NCI-H1048 (cell line): ENCODE data around the gene FAM118B.
A peak's percentile ranks its signal among the peaks of the same experiment; 100 is the strongest.
"Not testable (repeated sequence)": the region's sequence is repeated elsewhere in the genome, so short reads cannot be mapped to it uniquely, and the experiment has no call there.

Experiments used
- DNase-seq: peaks from one replicate; lab custom pipeline; 2025; lab: John Stamatoyannopoulos, UW

FAM118B gene

DNA sequence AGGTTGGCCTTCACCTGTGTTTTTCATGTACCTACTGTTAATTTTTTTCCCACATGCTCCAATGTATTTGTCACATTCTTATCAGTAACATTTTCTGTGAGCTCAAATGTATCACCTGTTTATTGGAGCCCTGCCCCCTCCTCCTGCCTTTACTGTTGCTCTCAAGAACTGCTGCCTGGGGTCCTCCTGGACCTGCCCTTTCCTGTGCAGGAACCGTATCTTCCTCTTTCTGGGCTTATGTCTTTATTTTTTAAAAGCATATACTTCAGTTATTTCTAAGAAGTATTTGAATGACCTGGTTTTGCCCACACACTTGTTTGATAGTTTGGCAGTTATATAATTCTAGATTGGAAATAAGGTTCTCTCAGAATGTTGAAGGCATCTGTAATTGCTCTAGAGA is 5.9 kb downstream of the FAM118B start:
- no peak for DNase-seq

DNA sequence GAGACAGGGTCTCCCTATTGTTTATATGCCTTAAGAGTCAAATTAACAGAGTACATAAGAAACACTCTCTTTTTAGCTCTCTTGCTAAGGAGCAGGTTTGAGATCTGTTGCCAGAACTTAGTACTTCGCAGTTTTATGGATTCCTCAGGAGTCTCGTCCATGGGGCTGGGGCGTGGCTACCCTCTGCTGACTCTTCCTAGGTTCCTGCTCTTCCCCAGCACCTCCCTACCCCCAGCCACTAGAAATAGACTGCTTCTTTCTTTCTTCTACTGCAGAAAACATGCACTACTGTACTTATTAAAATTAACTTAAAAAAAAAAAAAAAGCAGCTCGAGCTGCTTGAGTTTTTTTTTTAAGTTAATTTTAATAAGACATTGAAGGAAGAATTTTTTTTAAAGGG is 8.0 kb downstream of the FAM118B start:
- no peak for DNase-seq

DNA sequence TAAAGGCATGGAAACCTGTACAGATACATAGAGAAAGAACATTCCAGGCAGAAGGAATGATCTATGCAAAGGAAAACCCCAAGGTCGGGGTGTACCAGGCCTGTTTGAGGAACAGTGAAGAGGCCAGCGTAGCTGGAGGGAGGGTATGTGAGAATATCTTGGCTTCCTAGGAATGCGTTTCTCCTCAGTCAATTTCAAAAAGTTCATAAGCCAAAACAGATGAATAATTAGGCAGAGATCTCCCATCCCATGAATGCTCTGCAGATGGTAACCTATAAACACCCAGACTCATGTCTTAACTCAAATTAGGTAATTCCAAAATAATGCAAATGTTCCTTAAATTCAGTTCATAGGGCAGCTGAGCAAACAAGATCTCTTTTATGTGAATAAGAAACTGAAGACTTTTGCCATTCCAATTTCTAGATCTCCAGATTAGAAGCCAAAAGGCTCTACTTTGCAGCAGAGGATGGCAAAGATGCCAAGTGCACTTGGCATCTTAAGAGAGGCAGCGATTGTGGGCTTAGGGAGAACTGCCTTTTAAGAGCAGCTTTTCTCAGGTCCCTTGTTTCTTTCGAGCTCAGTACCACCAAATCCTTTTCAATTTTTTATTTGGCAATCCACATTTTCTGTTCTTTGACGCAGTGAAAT is 13.2 kb downstream of the FAM118B start:
- no peak for DNase-seq

DNA sequence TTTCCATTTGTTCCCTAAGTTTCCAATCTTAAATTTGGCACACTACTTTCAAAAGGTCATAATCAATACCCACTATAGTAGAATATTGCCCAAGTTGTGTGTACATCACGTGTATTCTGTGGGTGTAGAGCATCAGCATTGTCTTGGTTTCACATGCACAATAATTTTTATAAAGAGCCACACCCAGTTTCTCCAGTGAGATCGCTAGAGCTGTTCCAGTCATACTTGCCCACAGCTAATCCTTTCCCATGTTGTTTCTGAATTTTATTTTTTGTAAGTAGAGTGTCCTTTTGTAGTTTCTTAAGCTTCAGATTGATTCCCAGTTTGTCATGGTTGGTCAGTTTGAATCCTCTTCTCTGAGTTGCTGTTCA is 13.7 kb downstream of the FAM118B start:
- no peak for DNase-seq

DNA sequence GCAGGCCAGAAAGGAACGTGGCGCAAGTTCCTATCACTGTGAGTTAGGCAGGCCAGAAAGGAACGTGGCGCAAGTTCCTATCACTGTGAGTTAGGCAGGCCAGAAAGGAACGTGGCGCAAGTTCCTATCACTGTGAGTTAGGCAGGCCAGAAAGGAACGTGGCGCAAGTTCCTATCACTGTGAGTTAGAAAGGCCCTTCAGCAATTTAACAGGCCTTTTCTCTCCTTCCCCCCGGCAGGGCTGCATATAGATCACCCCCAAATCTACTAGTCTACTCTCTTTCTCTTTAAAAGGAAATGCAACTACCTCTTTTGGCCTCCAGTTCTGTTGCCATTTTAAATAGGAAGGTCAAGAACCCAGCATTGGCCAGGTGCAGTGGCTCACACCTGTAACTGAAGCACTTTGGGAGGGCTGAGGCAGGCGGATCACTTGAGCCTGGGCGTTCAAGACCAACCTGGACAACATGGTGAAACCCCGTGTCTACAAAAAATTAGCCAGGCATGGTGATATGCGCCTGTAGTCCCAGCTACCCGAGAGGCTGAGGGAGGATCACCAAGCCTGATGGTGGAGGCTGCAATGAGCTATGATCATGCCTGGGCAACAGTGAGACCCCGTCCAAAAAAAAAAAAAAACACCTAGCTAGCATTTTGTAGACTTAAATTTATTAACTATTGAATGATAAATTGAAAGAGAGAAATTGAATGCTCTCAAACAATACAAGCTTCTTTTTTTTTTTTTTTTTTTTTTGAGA is 14.9 kb downstream of the FAM118B start:
- no peak for DNase-seq

DNA sequence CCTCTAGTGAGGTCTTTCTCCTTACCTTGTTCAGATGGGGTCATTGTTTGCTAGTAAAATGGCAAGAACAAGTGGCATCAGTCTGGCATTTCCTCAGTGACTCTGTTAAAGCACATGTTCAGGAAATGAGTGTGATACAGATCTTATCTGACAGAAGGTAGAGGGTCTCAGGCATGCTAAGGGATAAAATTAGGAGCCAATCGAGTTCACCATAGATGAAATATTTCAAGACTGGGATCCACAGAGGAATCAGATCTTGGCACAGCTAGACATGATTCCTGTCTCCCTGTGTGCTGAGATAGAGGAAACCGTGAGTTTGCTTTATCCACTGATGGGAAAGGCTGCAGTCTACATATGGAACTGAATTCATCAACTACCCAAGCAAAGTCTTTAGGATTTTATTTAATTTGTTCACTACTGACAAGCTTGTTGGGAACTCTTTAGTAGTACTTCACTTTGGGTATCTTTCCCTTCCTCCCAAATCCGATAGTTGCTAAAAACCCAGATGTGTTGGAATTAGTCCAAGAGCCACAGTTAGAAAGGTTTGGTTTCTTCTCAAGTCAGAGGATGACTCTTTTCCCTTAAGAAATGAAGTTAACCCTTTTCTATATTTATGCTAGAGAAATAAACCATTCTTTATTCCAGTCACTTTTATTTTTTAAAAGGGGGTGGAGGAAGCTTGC is 18.4 kb downstream of the FAM118B start:
- no peak for DNase-seq

DNA sequence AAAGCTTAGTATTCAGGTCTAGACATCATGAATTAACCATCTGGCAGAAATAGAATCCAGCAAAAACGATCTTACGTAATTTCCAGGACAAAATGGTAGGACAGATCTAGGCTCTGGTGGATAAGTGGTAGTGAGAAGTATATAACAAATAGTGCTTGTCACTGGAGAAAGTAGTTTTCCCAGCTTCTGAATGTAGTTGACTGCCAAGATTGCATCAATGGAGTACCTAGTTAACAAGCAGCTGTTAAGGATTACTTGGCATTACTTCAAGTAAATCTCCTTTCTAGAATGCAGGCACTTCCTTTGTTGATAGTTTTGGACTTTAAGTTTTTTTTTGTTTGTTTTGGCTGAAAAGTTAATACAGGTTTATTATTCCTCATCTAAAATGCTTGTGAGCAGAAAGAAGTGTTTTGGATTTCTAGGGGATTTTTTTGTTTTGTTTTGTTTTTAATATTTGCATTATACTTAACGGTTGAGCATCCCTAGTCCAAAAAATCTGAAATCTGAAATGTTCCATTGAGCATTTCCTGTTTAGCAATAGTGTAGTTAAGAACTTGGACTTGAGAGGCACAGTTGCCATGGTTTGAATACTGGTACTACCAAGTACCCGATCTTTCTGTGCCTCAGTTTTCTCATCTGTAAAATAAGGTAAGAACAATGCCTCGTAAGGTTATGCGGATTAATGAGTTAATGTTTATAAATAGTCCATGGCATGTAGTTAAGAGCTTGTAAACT is 20.3 kb downstream of the FAM118B start:
- DNase-seq: no peak

DNA sequence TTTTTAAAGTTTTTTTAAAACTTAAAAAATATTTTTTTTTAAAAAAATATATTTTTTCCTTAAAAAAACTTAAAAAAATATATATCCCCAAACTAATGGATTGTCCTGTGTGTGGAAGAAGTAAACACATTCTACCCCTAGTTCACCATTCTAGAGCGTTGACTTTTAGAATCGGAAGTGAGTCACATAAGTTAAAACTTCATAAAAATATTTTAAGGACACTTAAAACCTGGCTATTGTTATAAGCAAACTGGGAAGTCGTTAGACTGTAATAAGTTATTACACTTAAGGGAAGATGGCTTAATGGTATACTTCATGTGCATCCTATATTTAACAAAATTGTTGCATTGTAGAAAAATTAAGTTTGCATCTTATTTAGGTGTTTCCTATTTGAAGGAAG is 21.1 kb downstream of the FAM118B start:
- no peak for DNase-seq

DNA sequence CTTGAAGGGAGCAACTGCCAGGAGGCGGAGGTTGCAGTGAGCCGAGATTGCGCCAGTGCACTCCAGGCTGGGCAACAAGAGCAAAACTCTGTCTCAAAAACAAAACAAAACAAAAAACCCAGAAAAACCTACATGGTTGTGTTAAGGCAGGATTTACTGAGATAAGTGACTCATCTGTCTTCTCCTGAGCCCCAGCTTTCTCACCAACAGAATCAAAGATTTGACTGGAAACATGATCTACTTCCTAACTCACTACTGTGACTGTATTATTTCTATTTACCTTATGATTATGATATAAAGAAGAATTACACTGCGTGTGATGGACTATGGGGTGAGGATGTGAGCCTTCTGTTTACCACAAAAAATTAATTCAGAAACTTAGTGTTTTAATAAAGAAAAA is 21.8 kb downstream of the FAM118B start:
- DNase-seq: no peak

DNA sequence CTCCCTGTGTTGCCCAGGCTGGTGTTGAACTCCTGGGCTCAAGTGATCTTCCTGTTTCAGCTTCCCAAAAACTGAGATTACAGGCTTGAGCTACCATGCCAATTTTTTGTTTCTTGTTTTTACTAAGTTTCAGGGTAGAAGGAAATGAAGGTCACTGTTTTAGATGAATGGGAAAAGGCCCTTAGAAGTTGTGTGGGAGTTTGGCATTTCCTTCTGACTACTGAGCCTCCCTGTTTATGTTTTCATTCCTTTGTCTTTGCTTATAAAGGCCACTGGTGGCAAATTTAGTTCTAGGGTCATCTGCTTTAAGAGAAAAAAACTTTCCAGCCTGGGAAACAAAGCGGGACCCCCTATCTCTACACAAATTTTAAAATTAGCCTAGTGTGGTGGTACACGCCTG is 35.1 kb downstream of the FAM118B start:
- no peak for DNase-seq

DNA sequence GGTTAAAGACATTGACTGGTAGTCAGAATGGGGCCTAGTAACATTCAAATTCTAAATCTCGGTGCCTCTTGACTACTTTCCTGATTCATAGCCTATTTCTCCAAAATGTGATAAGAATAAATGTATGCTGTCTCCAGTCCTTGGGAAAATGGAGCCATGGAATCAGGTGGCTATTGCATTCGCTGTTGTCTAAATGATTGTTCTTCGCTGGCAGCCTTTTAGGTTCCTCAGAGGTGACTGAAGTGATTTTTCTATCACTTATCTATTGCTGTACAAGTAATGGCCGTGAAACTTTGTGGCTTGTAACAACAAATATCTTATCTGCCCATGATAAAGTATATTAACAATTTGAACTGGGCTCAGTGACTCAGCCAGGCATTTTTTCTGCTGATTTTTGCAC is 41.7 kb downstream of the FAM118B start:
- DNase-seq: no peak

DNA sequence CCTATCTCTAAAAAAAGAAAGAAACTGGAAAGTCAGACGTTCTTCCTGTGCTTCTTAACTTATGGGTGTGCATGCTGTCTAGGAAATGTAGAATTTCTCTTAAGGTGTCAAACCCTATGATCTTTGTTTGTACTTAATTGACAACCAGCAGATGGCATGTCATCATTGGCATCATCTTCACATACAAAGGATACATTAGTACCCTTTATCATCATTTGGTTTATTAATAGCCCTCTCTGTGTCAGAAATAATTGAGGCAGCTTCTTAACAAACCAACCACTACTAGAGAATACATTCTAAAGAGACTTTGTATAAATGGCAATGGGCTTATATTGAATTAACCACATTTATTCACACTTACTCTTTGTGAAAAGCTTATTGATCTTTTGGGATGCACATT is 43.2 kb downstream of the FAM118B start:
- no peak for DNase-seq

DNA sequence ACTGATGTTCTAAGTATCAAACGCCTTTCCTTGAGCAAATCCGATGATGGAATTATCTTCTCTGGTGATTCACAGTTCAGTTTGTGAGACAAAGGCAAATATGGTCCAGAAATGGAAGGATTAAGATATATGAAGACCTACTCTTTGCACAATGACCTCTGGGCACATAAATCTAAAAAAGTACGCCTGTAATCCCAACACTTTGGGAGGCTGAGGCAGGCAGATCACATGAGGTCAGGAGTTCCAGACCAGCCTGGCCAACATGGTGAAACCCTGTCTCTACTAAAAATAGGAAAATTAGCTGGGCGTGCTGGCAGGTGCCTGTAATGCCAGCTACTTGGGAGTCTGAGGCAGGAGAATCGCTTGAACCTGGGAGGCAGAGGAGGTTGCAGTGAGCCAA is 43.9 kb downstream of the FAM118B start:
- not testable (repeated sequence) for DNase-seq

DNA sequence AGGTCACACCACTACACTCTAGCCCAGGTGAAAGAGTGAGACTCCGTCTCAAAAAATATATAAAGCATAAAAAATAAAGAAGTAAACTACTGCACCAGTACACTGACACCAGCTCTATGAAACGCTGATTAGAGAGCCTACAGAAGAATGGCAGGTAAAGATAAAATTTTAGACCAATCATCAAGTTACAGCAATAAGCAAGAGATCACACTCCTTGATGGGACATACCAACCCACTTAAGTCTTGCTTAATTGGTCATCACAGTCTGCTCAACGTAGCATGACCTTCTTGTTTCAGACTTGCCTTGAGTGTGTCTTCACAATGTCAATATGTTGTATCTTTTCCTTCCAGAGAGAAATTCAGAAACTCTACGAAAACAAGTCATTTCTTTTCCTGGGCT is 44.6 kb downstream of the FAM118B start:
- DNase-seq: no peak

DNA sequence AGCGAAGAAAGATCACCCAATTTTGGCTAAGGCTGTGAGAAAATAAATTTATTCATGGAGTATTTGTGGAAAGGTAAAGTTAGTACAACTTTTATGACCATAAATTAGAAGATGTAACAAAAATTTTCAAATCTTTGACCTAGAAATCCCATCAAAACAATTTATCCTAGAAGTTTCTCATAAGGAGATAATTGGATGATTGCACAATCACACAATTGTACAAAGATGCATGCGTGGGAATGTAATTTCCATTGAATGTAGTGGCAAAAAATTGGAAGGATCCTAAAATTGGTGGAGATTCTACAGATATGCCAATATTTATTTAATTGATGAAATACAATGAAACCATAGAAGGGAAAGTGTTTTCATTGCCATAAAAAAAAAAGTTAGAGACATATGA is 45.6 kb downstream of the FAM118B start:
- DNase-seq: no peak

DNA sequence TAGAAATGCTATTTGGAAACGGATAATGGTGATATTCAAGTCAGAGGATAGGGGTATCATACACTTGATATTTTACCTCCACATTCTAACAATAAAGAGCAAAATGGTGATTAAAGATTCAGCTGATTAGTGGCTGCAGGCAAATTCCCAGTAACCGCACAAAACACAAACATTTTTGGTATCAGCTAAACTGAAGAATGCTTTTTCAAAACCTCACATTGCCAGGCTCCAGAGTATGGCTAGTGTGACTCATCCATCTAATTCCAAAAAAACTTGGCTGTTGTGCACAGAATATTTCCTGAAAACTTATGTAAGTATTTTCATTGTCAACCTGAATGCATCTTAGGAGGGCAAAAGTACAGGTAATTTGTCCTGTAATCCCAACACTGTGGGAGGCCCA is 46.2 kb downstream of the FAM118B start:
- DNase-seq: no peak

DNA sequence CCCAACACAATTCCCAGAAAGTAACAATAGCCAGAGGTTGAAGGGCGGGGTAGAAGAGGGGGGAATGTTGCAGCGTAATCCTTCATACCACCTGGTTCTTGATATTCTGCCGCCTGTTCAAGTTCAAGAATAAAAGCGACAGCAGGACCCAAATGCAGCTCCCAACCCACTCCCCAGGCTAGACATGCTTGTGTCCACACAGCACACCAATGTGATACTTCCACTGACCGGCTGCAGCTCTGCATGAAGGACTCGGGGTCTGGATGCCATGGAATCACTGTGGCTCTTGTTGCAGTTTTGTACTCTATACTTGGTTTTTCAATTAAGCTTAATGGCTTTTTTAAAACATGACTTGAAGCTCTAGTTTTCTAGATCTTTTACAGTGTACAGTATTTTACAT is 50.6 kb downstream of the FAM118B start:
- no peak for DNase-seq

DNA sequence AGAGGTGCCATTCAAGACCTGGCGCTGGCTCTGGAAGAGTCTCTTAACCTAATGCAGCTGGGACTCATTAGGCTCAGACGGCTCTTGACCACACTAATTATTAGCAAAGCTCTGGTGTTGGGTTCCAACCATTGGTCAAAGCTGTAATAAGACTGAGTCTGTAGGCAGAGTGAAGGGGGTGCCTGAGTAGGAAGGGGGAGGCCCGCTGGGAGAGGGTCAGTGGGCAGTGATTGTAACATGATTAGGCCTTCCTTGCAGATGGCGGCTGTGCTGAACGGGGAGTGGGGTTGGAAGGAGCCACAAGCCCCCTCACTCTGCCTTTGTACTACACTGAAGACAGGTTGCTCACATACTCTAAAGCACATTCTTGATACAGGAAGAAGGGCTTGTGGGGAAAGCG is 51.9 kb downstream of the FAM118B start:
- no peak for DNase-seq

DNA sequence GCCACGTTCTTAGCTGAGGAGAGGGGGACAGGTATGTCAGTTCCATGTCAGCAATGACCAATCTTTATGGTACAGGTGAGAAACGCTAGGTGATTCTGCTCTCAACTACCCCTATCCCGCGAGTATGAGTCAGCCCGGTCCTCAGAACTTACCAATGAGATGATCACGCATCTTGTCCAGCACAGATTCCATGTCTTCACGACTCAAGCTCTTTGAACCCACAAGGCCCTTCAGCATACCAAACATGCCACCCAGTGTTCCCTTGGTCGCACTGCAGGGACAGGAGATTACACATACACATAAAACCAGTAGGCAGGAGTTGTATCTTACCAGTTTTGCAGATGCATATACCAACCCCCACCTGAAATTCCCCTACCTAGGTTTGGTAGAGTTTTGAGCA is 54.2 kb downstream of the FAM118B start:
- DNase-seq: no peak

DNA sequence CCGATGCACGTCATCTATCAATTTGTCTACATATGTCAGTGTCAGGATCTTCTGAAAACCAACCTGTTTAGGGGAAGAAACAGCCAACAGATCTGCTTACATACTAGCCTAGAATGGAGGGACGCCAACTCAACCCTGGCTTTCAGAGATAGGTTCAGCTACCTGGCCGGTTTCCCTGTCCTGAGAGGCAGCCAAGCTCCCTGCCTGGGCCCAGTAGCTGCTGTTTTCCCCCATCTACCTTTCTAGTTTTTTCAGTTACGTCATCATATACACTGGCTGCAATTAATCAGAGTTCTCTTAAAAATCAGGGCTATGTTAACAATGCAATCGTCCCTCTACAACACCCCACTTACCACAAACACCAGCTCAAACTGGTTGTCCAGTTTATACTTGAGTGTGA is 56.1 kb downstream of the FAM118B start:
- DNase-seq: no peak

DNA sequence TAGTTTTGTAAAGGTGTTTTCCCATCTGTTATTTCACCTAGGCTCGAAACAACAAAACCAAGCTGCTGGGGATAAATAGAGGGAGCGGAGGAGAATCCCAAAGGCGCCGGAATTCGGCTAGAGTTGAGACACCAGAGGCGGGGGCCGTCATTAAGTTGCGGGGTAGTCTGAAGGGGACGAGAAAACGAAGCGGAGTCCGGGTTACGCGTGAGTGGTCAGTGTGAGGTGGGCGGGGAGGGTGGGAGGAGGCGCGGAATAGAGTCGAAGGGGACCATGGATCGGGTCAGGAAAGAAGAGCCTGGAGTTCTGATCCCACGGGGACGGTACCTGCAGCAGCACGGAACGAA is 56.8 kb downstream of the FAM118B start:
- no peak for DNase-seq

DNA sequence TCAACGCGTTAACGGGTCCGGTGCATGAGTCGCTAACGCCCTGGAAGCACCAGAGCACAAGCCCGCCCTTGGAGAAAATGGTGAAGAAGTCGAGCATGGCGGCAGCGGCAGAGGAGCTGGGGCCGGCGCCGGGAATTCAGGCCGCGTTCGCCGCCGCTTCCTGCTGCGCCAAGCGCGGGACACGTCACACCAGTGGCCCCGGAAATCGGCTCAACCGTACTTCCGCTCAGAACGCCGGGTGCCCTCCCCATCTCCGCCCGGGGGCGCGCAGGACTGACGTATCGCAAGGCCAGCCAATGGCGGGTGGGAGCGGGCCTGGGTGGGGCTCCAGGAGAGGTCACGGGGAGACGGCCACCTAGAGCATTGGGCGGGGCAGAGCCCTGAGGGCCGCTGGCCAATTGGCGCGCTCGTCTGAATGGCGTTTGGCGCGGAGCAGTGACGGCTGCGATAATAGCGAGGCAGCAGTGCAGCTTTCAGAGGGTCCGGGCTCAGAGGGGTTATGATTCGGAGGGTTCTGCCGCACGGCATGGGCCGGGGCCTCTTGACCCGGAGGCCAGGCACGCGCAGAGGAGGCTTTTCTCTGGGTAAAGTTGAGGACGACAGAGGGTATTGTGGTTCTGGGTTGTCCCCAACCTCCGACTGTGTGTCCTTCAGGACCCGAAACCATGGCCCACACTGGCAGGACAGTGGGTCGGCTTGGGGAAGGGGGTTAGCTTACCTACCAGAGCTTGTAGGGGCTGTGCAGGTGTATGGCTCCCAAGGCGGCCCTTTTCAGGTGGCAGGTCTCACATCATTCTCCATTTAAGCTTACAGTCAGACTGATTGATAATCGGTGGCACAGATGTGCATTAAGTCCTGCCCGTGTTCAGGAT is 57.4 kb downstream of the FAM118B start, which contains the start of the genes FOXRED1 and SRPRA:
Gene FOXRED1 (plus strand): TSS at position 447 of the 872 bp plus-strand sequence. CDS start 53 bp downstream, at position 500.
Gene SRPRA (minus strand): TSS at position 188 of the 872 bp plus-strand sequence. CDS start 91 bp downstream, at position 97.
- DNase-seq: peak; percentile 95
